Neural cell (in vitro differentiated cells): ENCODE measurements around the gene SNX10. TPM values are rescaled to one million over a fixed set of nuclear protein-coding genes. Genes with fewer than 3 reads are reported as not detected.

Experiments
- H2AFZ ChIP-seq: fragments of 200-600, 300-800 bp; sonication (generic), shearing (Covaris generic); 2 replicates; pipeline ENCODE4 v1.6.0; 2014; ENCODE audit warnings: low read depth, mild to moderate bottlenecking, antibody characterized with exemption, low read length, moderate library complexity
- H3F3A ChIP-seq: fragments of 200-600 bp; shearing (Covaris generic); 2 replicates; pipeline ENCODE4 v1.6.1; 2016; ENCODE audit warnings: mild to moderate bottlenecking, moderate library complexity, mixed read lengths, antibody characterized with exemption, low read length; ENCODE audit not compliant: insufficient read depth, poor library complexity, severe bottlenecking
- H3K27ac ChIP-seq: fragments of 200-600, 300-800 bp; sonication (generic), shearing (Covaris generic); 2 replicates; pipeline ENCODE4 v1.5.1; 2014; ENCODE audit warnings: mild to moderate bottlenecking, low read length, moderate library complexity
- H3K27me3 ChIP-seq: fragments of 300-800, 200-600 bp; sonication (generic), shearing (Covaris generic); 2 replicates; pipeline ENCODE4 v1.6.0; 2014; ENCODE audit warnings: mild to moderate bottlenecking, low read depth, low read length, moderate library complexity; ENCODE audit not compliant: insufficient read depth
- H3K36me3 ChIP-seq: fragments of 300-800, 200-600 bp; sonication (generic), shearing (Covaris generic); 2 replicates; pipeline ENCODE4 v1.5.1; 2014; ENCODE audit warnings: mild to moderate bottlenecking, antibody characterized with exemption, low read length, moderate library complexity; ENCODE audit not compliant: insufficient read depth
- H3K4me2 ChIP-seq: fragments of 300-800, 200-600 bp; sonication (generic), shearing (Covaris generic); 2 replicates; pipeline ENCODE4 v1.6.0; 2014; ENCODE audit warnings: mild to moderate bottlenecking, low read length
- H3K4me3 ChIP-seq: fragments of 300-800, 200-600 bp; sonication (generic), shearing (Covaris generic); 2 replicates; pipeline ENCODE4 v1.5.1; 2014; ENCODE audit warnings: mild to moderate bottlenecking, low read length, moderate library complexity
- H3K79me2 ChIP-seq: fragments of 200-600 bp; shearing (Covaris generic); replicated peaks from 2 replicates; pipeline ENCODE4 v1.6.0; 2014; ENCODE audit warnings: mild to moderate bottlenecking, low read length, moderate library complexity; ENCODE audit not compliant: insufficient read depth
- H3K9ac ChIP-seq: fragments of 300-800, 200-600 bp; sonication (generic), shearing (Covaris generic); 2 replicates; pipeline ENCODE4 v1.6.1; 2016; ENCODE audit warnings: mild to moderate bottlenecking, low read length, mixed read lengths
- H3K9me2 ChIP-seq: fragments of 200-600 bp; shearing (Covaris generic); 2 replicates; pipeline ENCODE4 v1.6.1; 2016; ENCODE audit warnings: mild to moderate bottlenecking, low read length, mixed read lengths; ENCODE audit not compliant: insufficient read depth
- H3K9me3 ChIP-seq: fragments of 200-600, 300-800 bp; sonication (generic), shearing (Covaris generic); 2 replicates; pipeline ENCODE4 v1.6.1; 2016; ENCODE audit warnings: mild to moderate bottlenecking, mixed run types, low read length, moderate library complexity, mixed read lengths
- H4K20me1 ChIP-seq: fragments of 200-600 bp; shearing (Covaris generic); 2 replicates; pipeline ENCODE4 v1.6.1; 2016; ENCODE audit warnings: mild to moderate bottlenecking, mixed run types; ENCODE audit not compliant: insufficient read depth
- CTCF ChIP-seq: fragments of 450-650 bp; IDR thresholded peaks from 2 replicates; pipeline ENCODE4 v1.5.1; 2014; ENCODE audit warnings: antibody characterized with exemption, mild to moderate bottlenecking, moderate library complexity; ENCODE audit not compliant: poor library complexity, severe bottlenecking
- EP300 ChIP-seq: fragments of 450-650 bp; conservative IDR thresholded peaks from 2 replicates; pipeline ENCODE4 v1.6.1; 2014; ENCODE audit warnings: antibody characterized with exemption, mild to moderate bottlenecking, moderate library complexity; ENCODE audit not compliant: poor library complexity, severe bottlenecking
- EZH2 ChIP-seq: fragments of 200-600, 300-800 bp; shearing (Covaris generic), sonication (generic); IDR thresholded peaks from 2 replicates; pipeline ENCODE4 v1.6.1; 2014; ENCODE audit warnings: antibody characterized with exemption, low read length, borderline replicate concordance, mild to moderate bottlenecking; ENCODE audit not compliant: insufficient read depth, poor library complexity, severe bottlenecking
- MXI1 ChIP-seq: fragments of 450-650 bp; conservative IDR thresholded peaks from 2 replicates; pipeline ENCODE4 v1.6.1; 2014; ENCODE audit warnings: antibody characterized with exemption, mild to moderate bottlenecking; ENCODE audit not compliant: poor library complexity, severe bottlenecking
- POLR2AphosphoS5 ChIP-seq: IDR thresholded peaks from 2 replicates; pipeline ENCODE4 v1.6.1; 2012
- RAD21 ChIP-seq: fragments of 450-650 bp; conservative IDR thresholded peaks from 2 replicates; pipeline ENCODE4 v1.6.1; 2014; ENCODE audit warnings: antibody characterized with exemption, mild to moderate bottlenecking, moderate library complexity
- REST ChIP-seq: IDR thresholded peaks from 2 replicates; pipeline ENCODE4 v1.6.1; 2012; ENCODE audit warnings: borderline replicate concordance
- SMC3 ChIP-seq: fragments of 450-650 bp; conservative IDR thresholded peaks from 2 replicates; pipeline ENCODE4 v1.6.1; 2014; ENCODE audit warnings: antibody characterized with exemption, mild to moderate bottlenecking, moderate library complexity; ENCODE audit not compliant: poor library complexity
- TAF1 ChIP-seq: IDR thresholded peaks from 2 replicates; pipeline ENCODE4 v1.6.1; 2012; ENCODE audit warnings: low read depth
- polyA plus RNA-seq: library from polyadenylated mRNA; depleted of rRNA; stranded (reverse); fragments of >200 nt; gene quantifications from 2 replicates; pipeline ENCODE4 v1.2.3, GENCODE V29; 2014

The SNX10 gene
- polyA plus RNA-seq, 1 donor from 2014 or later = 25.6 TPM

GRCh38 chr7:26419198-26419597 lies 127.5 kb downstream of the SNX10 start:
- Histone ChIP-seq H3F3A (no peaks in the 10 kb centered on the region), H3K79me2 (no peaks in the 10 kb centered on the region), H3K4me3 (peak overlapping the region; percentile 26), H3K9me2 (no peaks in the 10 kb centered on the region), H3K27me3 (no peaks in the 10 kb centered on the region), H3K27ac (peak overlapping the region; percentile 74), H3K4me2 (peak overlapping the region; percentile 26), H3K9ac (peak overlapping the region; percentile 28), H2AFZ (peak overlapping the region; percentile 17), H4K20me1 (no peaks in the 10 kb centered on the region), H3K36me3 (peaks cover 4% of the 10 kb centered on the region), H3K9me3 (no peaks in the 10 kb centered on the region)
- no peak for TF ChIP-seq TAF1
- TF ChIP-seq RAD21 = no peak
- no peak for TF ChIP-seq REST
- TF ChIP-seq EZH2 = no peak
- TF ChIP-seq POLR2AphosphoS5 = peak; percentile 33
- no peak for TF ChIP-seq MXI1
- no peak for TF ChIP-seq SMC3
- TF ChIP-seq EP300 = peak; percentile 68
- TF ChIP-seq CTCF = no peak

GRCh38 chr7:26420422-26421019 lies 128.9 kb downstream of the SNX10 start:
- Histone ChIP-seq H3F3A (no peaks in the 10 kb centered on the region), H3K4me3 (no peak overlapping the region), H3K36me3 (no peaks in the 10 kb centered on the region), H4K20me1 (no peaks in the 10 kb centered on the region), H3K79me2 (no peaks in the 10 kb centered on the region), H3K9me2 (no peaks in the 10 kb centered on the region), H2AFZ (no peak overlapping the region), H3K9ac (no peak overlapping the region), H3K27ac (no peak overlapping the region), H3K9me3 (no peaks in the 10 kb centered on the region), H3K4me2 (no peak overlapping the region), H3K27me3 (no peaks in the 10 kb centered on the region)
- TF ChIP-seq REST (no peak), CTCF (no peak), RAD21 (no peak), SMC3 (no peak), EZH2 (no peak)
